B cell (primary cell): ENCODE data around the gene PCSK6. TPM values are rescaled to one million over a fixed set of nuclear protein-coding genes. Genes with fewer than 3 reads are reported as not detected.
"Not testable (repeated sequence)": the region's sequence is repeated elsewhere in the genome, so short reads cannot be mapped to it uniquely, and the experiment has no call there.

ENCODE experiments used
- ATAC-seq: fragments of 200-7000 bp; cut with Tn5 transposase; one replicate; pipeline ENCODE4 v1.10.0; 2021; ENCODE audit warnings: low read depth, mild to moderate bottlenecking, moderate number of reproducible peaks, moderate library complexity
- CTCF ChIA-PET: fragments of 350-600 bp; sonication (Branson Sonifier 250); formaldehyde crosslinking; loops from one replicate; lab custom pipeline; 2021; ENCODE audit warnings: antibody characterized with exemption, inconsistent platforms; lab: Charles Lee
- POLR2A ChIA-PET: fragments of 350-600 bp; sonication (Branson Sonifier 250); formaldehyde crosslinking; loops from one replicate; lab custom pipeline; 2021; ENCODE audit warnings: antibody characterized with exemption; lab: Charles Lee
- DNase-seq: peaks from one replicate; pipeline ENCODE4 v3.0.0; 2013
- H2AFZ ChIP-seq: 2 replicates; pipeline ENCODE4 v1.6.1; 2012; ENCODE audit warnings: mild to moderate bottlenecking, low read depth, low read length; ENCODE audit not compliant: insufficient read depth, poor library complexity, severe bottlenecking
- H3K27ac ChIP-seq, 2 donors: 1 replicate in 1 of 2; 2 replicates in 1 of 2; pipeline ENCODE4 v1.5.1; 2012 to 2013; ENCODE audit warnings: low read length in 2 of 2, mild to moderate bottlenecking in 2 of 2, moderate library complexity in 1 of 2
- H3K27me3 ChIP-seq, 4 experiments: fragments of 200-600 bp in 1 of 4; sonication (generic) in 1 of 4; replicated peaks in 1 of 4; 1 replicate in 2 of 4; 2 replicates in 2 of 4; pipeline versions ENCODE4 v1.6.1 to v1.7.0; 2013 to 2016; ENCODE audit warnings: low read length in 3 of 4, mild to moderate bottlenecking in 2 of 4, mixed read lengths in 1 of 4, moderate library complexity in 1 of 4; ENCODE audit not compliant: insufficient read depth in 4 of 4, control insufficient read depth in 3 of 4; ENCODE audit errors: control extremely low read depth in 1 of 4
- H3K36me3 ChIP-seq, 2 experiments: replicated peaks in 1 of 2; 1 replicate in 1 of 2; 2 replicates in 1 of 2; pipeline versions ENCODE4 v1.6.1 to v1.7.1; 2013; ENCODE audit warnings: low read length in 1 of 2; ENCODE audit not compliant: insufficient read depth in 2 of 2, control insufficient read depth in 1 of 2; ENCODE audit errors: control extremely low read depth in 1 of 2, extremely low read depth in 1 of 2
- H3K4me1 ChIP-seq, 2 donors: fragments of 200-600 bp in 1 of 2; sonication (generic) in 1 of 2; 1 replicate in 1 of 2; 2 replicates in 1 of 2; pipeline versions ENCODE4 v1.5.1 to v1.6.1; 2013 to 2017; ENCODE audit warnings: low read length in 2 of 2; ENCODE audit not compliant: control insufficient read depth in 2 of 2, insufficient read depth in 2 of 2
- H3K4me2 ChIP-seq: replicated peaks from 2 replicates; pipeline ENCODE3; 2012; ENCODE audit warnings: mild to moderate bottlenecking, low read depth, low read length; ENCODE audit not compliant: poor library complexity, severe bottlenecking
- H3K4me3 ChIP-seq, 5 experiments: fragments of 200-600 bp in 1 of 5; sonication (generic) in 1 of 5; 1 replicate in 3 of 5; 2 replicates in 2 of 5; pipeline versions ENCODE4 v1.5.1 to v1.7.0; 2011 to 2016; ENCODE audit warnings: low read length in 4 of 5, mild to moderate bottlenecking in 4 of 5, low read depth in 2 of 5, control low read depth in 1 of 5, moderate library complexity in 1 of 5; ENCODE audit not compliant: insufficient read depth in 1 of 5; ENCODE audit errors: control extremely low read depth in 1 of 5, extremely low read depth in 1 of 5
- H3K79me2 ChIP-seq: fragments of 200-600 bp; sonication (generic); one replicate; pipeline ENCODE4 v1.6.0; 2016; ENCODE audit warnings: low read length; ENCODE audit not compliant: control insufficient read depth, insufficient read depth
- H3K9ac ChIP-seq: fragments of 200-600 bp; sonication (generic); 2 replicates; pipeline ENCODE4 v1.6.1; 2017; ENCODE audit warnings: mild to moderate bottlenecking, low read length, moderate library complexity
- H3K9me3 ChIP-seq, 3 donors: one replicate each; pipeline versions ENCODE4 v1.6.1 to v1.7.1; 2013; ENCODE audit warnings: low read length in 2 of 3; ENCODE audit not compliant: control insufficient read depth in 2 of 3, insufficient read depth in 1 of 3; ENCODE audit errors: control extremely low read depth in 1 of 3
- H4K20me1 ChIP-seq: 2 replicates; pipeline ENCODE4 v1.6.0; 2012; ENCODE audit warnings: mild to moderate bottlenecking, low read length; ENCODE audit not compliant: insufficient read depth, control insufficient read depth, poor library complexity, severe bottlenecking
- H3K27ac Mint-ChIP-seq: one replicate; pipeline ENCODE4 v1.8.0; 2021; ENCODE audit warnings: mixed read lengths
- H3K27me3 Mint-ChIP-seq: one replicate; pipeline ENCODE4 v1.8.0; 2021; ENCODE audit warnings: mixed read lengths
- H3K4me1 Mint-ChIP-seq: one replicate; pipeline ENCODE4 v1.8.0; 2021; ENCODE audit warnings: mixed read lengths
- H3K4me3 Mint-ChIP-seq: one replicate; pipeline ENCODE4 v1.8.0; 2021; ENCODE audit warnings: mixed read lengths
- H3K9me3 Mint-ChIP-seq: one replicate; pipeline ENCODE4 v1.8.0; 2022; ENCODE audit warnings: mixed read lengths; ENCODE audit not compliant: insufficient read depth
- EZH2 ChIP-seq: IDR thresholded peaks from 2 replicates; pipeline ENCODE4 v1.6.1; 2012; ENCODE audit warnings: borderline replicate concordance, low read depth, mild to moderate bottlenecking, moderate library complexity, low read length; ENCODE audit not compliant: insufficient read depth, poor library complexity, severe bottlenecking
- WGBS: methylation state at CpG from one replicate; pipeline ENCODE4 v1.1.5; 2013; ENCODE audit warnings: missing lambda C conversion rate; ENCODE audit not compliant: insufficient coverage; 5-methylcytosine and 5-hydroxymethylcytosine counted together
- intact Hi-C: fragments of 100-400 bp; cut with micrococcal nuclease; formaldehyde crosslinking; loops from one replicate; pipeline ENCODE4 v1.10.0; 2022
- polyA plus RNA-seq: library from polyadenylated mRNA; depleted of rRNA; stranded (reverse); fragments of >200 nt; gene quantifications from 2 replicates; pipeline ENCODE4 v1.2.3, GENCODE V29; 2012
- total RNA-seq, 2 donors: library from RNA; stranded (reverse); fragments of 120-200 nt in 1 of 2; gene quantifications; 1 replicate in 1 of 2; 2 replicates in 1 of 2; pipeline versions ENCODE4 v1.2.3 to v1.2.4, GENCODE V29; 2013 to 2022
- TF ChIP-seq, protein P1 (sequence below): fragments of 200-600 bp; IDR thresholded peaks from one replicate; pipeline ENCODE4 v1.8.0; 2022; ENCODE audit warnings: antibody characterized with exemption, mild to moderate bottlenecking

The PCSK6 gene
- total and polyA plus RNA-seq, 2 donors (not counting 1 experiment from before 2014, with no cell fraction given) = 0.66 to 1.6 TPM

DNA sequence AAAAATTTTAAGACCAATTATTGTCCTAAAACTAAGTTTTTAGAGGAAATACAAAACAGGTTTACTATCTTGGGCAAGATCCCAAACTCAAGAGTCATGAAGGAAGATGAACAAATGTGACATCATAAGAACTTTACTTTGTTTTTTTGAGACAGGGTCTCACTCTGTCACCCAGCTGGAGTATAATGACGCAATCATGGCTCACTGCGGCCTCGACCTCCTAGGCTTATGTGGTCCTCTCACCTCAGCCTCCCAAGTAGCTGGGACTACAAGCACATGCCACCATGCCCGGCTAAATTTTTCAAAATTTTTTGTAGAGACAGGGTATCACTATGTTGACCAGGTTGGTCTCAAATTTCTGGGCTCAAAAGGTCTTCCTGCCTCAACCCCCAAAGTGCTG is 69.3 kb downstream of the PCSK6 start:
- POLR2A ChIA-PET = no interaction called here

DNA sequence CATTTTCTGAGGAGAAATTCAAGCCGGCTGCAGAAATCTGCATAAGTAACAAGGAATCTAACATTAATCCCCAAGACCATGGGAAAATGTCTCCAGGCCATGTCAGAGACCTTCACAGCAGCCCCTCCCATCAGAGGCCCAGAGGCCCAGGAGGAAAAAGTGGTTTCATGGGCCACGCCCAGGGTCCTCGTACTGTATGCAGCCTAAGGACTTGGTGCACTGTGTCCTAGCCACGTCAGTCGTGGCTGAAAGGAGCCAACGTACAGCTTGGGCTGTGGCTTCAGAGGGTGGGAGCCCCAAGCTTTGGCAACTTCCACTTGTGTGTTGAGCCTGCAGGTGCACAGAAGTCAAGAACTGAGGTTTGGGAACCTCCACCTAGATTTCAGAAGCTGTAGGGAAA is 73.0 kb downstream of the PCSK6 start:
- H3K4me2 ChIP-seq, H2AFZ ChIP-seq, intact Hi-C loops: not testable (repeated sequence)

More for the DNA sequence above, 69.3 kb downstream of the PCSK6 start:
- peaks cover 0 to 20% (median 9%) of the 10 kb centered on the region in 3 donors for H3K9me3 ChIP-seq
- ATAC-seq (no peak), DNase-seq (no peak)
- H3K79me2 ChIP-seq = no peaks in the 10 kb centered on the region
- H3K27me3 ChIP-seq = peaks cover 0 to 2% (median 0%) of the 10 kb centered on the region in 4 experiments
- no peak for TF ChIP-seq EZH2
- TF ChIP-seq, protein P1, sequence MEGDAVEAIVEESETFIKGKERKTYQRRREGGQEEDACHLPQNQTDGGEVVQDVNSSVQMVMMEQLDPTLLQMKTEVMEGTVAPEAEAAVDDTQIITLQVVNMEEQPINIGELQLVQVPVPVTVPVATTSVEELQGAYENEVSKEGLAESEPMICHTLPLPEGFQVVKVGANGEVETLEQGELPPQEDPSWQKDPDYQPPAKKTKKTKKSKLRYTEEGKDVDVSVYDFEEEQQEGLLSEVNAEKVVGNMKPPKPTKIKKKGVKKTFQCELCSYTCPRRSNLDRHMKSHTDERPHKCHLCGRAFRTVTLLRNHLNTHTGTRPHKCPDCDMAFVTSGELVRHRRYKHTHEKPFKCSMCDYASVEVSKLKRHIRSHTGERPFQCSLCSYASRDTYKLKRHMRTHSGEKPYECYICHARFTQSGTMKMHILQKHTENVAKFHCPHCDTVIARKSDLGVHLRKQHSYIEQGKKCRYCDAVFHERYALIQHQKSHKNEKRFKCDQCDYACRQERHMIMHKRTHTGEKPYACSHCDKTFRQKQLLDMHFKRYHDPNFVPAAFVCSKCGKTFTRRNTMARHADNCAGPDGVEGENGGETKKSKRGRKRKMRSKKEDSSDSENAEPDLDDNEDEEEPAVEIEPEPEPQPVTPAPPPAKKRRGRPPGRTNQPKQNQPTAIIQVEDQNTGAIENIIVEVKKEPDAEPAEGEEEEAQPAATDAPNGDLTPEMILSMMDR = no peak
- no peak overlapping the region for H3K4me2 ChIP-seq
- H3K4me3 ChIP-seq = no peak overlapping the region
- Mint-ChIP-seq H3K9me3 (no peaks in the 10 kb centered on the region), H3K27me3 (peaks cover 17% of the 10 kb centered on the region), H3K4me1 (peaks cover 9% of the 10 kb centered on the region), H3K27ac (no peak overlapping the region), H3K4me3 (no peak overlapping the region)
- WGBS = 90% methylated on average over 3 of the region's 4 CpGs
- intact Hi-C loops = no loop called here
- H4K20me1 ChIP-seq = no peaks in the 10 kb centered on the region
- H3K4me1 ChIP-seq = no peaks in the 10 kb centered on the region
- no peak overlapping the region for H2AFZ ChIP-seq
- no peak overlapping the region for H3K27ac ChIP-seq
- CTCF ChIA-PET = no interaction called here
- no peaks in the 10 kb centered on the region for H3K36me3 ChIP-seq
- H3K9ac ChIP-seq = no peak overlapping the region

More for the DNA sequence above, 73.0 kb downstream of the PCSK6 start:
- peaks cover 24% of the 10 kb centered on the region for H3K4me1 Mint-ChIP-seq
- H3K36me3 ChIP-seq, H3K27ac ChIP-seq, POLR2A ChIA-PET, H3K4me3 Mint-ChIP-seq, H3K4me3 ChIP-seq, H3K27me3 Mint-ChIP-seq, H3K79me2 ChIP-seq, H3K9ac ChIP-seq, H3K27ac Mint-ChIP-seq, H3K9me3 Mint-ChIP-seq, DNase-seq, ATAC-seq, H3K27me3 ChIP-seq, H3K4me1 ChIP-seq, H4K20me1 ChIP-seq, CTCF ChIA-PET: not testable (repeated sequence)
- peaks cover 0 to 12% (median 7%) of the 10 kb centered on the region in 3 donors for H3K9me3 ChIP-seq
- WGBS = 67% methylated on average over 5 of the region's 6 CpGs
